SIG-M5 (cell line): ENCODE data around the gene TANGO6.
"Not testable (repeated sequence)": the region's sequence is repeated elsewhere in the genome, so short reads cannot be mapped to it uniquely, and the experiment has no call there.

ENCODE experiments used
- DNase-seq: peaks from one replicate; lab custom pipeline; 2025; lab: John Stamatoyannopoulos, UW

TANGO6 gene

GRCh38 chr16:68843482-68844210 is at the start of gene TANGO6:
Gene TANGO6 (plus strand): TSS chr16:68843531. CDS start chr16:68843618, 87 bp downstream.
- peak; percentile 10 for DNase-seq

DNA sequence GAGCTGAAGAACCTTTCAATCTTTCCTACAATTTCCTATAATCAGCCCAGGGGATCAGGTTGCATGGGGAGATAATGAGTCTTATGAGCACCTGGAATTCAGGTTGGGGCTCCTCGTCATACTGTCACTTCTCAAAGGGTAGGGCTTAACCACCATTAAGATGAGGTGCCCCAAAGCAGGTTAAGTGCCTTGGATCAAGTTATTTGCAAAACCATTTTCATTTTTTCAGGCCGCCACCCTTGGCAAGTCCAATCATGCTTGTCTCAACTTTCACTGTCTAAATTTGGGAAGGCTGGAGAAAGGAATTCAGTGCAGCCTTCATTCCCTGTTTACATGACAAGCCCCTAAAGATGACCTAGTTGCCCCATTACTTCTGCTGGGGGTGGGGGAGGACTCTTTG is 44.9 kb upstream of the TANGO6 start:
- DNase-seq: no peak

DNA sequence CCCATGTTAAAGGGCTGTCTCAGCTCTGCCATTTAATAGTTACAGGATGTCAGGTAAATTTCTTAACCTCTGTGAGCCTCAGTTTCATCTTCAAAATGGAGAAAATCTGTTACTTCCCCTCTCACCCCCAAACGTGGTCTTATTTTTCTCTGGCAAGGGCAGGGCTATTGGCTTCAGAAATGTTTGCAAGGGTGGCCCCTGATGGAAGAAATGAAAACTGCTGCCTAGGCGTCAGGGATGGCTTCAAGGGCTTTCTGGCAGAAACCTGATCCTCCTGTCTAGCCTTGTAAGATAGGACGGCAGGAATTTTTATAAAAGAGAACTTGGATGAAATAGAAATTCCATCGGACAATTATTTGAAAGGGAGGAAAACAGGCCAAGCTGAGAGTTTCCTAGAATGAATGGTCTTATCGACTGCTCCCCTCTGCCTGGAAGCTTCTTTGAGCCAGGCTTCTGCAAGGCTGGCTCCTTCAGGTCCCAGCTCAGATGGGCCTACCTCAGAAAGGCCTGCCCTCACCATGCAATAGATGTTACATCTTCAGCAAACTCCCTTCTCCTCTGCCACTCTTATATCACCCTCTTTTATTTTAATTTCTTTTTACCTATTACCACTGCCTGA is 43.0 kb upstream of the TANGO6 start:
- no peak for DNase-seq

DNA sequence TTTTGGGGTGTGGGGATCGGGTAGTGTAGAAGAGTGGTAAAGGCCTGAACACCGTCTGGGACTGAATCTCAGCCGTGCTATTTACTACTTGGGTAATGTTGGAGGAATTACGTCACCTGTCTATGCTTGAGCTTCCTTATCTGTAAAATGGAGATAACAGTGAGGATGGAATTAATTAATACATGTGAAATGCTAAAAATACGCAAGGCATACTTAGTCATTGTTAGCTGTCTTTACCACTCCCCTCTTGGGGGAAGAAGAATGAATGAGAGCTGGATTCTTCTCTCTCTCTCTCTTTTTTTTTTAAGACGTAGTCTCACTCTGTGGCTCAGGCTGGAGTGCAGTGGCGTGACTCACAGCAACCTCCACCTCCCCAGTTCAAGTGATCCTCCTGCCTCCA is 41.1 kb upstream of the TANGO6 start:
- DNase-seq: no peak

- DNase-seq: no peak
These were observed 36.9 kb upstream of the TANGO6 start for GRCh38 chr16:68806422-68806821.

DNA sequence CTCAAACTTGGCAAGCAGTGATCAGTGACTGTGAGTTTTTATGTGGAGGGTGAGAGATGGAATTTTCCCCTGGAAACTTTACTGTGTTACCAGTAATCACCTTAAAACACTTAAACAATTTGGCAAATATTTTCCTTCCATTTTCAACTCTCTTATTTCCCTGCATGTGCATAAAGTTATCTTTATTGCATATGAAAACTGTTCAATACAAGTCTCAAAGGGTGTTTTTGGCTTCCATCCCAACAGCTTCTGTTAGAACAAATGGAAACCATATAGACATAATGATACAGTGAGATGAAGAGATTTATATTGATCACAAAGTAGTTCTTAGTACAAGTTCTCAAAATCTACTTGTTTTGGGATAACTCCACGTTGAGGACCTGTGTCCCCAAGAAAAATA is 36.4 kb upstream of the TANGO6 start:
- no peak for DNase-seq

- DNase-seq: no peak
These were observed 28.8 kb upstream of the TANGO6 start for GRCh38 chr16:68814516-68814915.

DNA sequence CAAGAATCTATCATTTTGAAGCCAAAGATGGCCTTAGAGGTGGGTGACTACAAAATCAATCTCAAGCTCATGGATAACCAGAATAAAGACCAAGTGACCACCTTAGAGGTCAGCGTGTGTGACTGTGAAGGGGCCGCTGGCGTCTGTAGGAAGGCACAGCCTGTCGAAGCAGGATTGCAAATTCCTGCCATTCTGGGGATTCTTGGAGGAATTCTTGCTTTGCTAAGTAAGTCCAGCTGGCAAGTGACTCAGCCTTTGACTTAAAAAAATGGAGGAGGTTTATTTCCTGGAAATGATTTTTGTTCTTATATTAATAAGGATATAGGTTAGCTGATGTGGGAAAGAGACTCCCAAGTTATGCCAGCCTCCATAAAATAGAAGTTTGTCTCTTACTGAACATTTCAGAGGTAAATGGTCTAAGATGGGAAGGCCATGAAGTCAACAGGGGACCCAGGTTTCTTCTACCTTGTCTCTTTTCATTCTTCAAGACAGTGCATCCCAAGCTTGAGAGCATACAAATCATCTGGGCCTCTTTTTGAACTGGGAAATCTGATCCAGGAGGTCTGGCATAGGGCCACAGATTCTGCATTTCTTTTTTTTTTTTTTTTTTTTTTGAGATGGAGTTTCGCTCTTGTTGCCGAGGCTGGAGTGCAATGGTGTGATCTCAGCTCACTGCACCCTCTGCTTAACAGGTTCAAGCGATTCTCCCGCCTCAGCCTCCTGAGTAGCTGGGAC is 19.8 kb upstream of the TANGO6 start:
- no peak for DNase-seq

- no peak for DNase-seq
These were observed 17.9 kb upstream of the TANGO6 start for GRCh38 chr16:68825427-68825826.

- DNase-seq: no peak
These were observed 16.7 kb upstream of the TANGO6 start for GRCh38 chr16:68826652-68827051.

- DNase-seq: no peak
These were observed 10.1 kb upstream of the TANGO6 start for GRCh38 chr16:68833251-68833650.

DNA sequence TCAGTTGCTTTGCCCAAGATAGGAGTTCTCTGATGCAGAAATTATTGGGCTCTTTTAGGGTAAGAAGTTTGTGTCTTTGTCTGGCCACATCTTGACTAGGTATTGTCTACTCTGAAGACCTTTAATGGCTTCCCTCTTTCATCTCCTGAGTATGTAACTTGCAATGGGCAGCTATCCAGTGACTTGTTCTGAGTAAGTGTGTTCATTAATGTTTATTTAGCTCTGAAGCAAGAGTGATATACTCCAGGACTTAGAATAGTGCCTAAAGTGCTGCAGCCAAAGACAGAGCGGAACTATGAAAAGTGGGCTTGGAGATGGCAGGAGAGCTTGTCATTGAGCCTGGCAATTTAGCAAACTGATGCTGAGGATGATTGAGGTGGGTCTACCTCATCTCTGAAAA is 8.8 kb upstream of the TANGO6 start:
- DNase-seq: no peak

GRCh38 chr16:68835970-68836369 is 7.4 kb upstream of the TANGO6 start:
- DNase-seq: no peak

- no peak for DNase-seq
These were observed 3.5 kb upstream of the TANGO6 start for GRCh38 chr16:68839831-68840230.

GRCh38 chr16:68842964-68843481 is 308 bp upstream of the TANGO6 start:
- not testable (repeated sequence) for DNase-seq

GRCh38 chr16:68844211-68844564 is 857 bp downstream of the TANGO6 start:
- DNase-seq: no peak

GRCh38 chr16:68848786-68849185 is 5.5 kb downstream of the TANGO6 start:
- no peak for DNase-seq

DNA sequence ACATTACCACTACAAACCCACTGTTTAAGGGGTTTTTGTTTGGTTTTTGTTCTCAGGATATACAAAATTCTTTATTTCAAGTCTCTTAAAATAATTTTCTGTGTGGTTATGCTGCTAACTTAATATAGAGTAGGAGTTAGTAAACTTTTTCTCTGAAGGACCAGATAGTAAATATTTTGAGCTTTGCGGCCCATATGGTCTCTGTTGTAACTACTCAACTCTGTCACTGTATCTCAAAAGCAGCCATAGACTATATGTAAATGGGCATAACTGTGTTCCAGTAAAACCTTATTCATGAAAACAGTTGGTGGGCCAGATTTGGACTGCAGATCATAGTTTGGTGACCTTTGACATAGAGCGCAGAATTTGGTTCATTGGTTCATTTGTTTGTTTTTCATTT is 7.2 kb downstream of the TANGO6 start:
- DNase-seq: no peak

DNA sequence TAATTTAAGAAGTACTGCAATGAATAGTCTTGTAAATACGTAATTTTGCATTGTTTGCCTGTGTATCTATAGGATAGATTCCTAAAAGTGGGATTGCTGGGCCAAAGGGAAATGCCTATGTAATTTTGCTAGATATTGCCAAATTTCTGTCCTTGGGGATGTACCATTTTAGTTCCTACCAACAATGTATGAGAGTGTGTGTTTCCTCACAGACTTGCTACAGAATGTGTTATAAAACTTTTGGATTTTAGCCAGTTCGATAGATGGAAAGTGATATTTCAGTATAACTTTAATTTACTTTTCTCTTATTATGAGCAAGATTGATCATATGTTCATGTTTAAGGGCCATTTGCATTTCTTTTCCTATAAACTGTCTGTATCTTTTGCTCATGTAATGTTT is 8.3 kb downstream of the TANGO6 start:
- DNase-seq: no peak

DNA sequence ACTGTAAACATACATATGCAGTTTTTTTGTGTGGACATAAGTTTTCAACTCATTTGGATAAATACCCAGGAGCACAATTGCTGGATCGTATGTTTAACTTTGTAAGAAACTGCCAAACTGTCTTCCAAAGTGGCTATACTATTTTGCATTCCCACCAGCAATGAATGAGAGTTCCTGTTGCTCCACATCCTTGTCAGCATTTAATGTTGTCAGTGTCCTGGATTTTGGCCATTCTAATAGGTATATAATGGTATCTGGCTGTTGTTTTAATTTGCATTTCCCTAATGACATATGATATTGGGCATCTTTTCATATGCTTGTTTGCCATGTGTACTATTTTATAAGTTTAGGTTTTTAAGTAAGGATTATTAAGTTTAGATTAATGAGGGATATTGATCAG is 14.1 kb downstream of the TANGO6 start:
- no peak for DNase-seq

DNA sequence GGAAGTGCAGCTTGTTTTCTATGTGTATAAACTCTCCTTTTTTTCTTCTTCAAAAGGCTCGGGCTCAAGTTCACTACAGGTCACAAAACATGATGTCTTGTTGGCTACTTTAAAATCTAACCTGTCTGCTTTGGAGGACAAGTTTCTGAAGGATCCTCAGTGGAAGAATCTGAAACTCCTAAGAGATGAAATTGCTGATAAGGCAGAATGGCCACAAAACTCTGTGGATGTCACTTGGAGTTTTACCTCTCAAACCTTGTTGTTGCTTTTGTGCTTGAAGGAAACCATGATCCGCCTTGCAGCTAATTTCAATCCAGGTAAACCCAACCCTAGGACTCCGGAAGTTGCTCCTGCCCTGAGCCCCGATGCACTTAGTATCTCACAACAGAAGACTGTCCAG is 16.5 kb downstream of the TANGO6 start:
- DNase-seq: no peak

DNA sequence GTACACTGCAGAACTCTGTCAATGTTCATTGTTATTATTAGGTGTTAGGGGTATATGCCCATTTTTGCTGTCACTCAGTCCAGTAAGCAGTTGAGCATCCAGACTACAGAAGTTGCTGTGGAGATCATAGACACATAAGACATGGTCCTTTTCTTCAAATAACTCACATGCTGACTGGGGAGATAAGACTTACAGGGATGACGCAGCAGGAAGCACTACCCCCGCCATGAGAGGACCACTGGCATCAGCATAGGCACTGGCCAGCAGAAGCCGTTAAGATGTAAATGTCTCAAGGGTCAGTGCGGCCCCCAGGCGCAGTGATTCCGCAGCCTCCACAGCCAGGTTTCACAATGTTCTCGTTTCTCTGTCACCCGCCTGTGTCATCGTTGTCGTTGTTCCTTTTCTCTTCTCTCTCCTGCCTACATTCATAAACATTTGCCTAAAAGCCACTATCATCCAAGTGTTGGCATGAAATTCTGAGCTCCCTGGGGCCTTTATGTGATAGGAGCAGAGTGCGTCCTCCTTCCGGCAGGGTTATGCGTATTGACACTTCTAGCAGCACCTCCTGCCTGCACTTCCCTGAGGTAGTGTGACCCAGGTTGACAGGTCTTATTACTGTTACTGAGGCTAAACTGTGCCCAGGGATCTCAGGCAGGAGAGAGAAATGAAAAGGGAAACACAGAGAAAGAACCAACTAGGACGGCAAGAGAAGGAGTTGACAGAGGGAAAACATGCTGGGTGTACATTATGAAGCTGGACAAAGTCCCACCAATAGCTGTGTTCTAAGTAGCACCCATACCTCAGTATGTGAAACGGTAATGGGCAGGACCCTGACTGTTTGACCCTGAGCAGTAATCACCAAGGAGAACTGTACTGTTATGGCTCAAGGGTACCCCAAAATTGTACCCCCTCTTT is 17.9 kb downstream of the TANGO6 start:
- no peak for DNase-seq
